Prostate gland (tissue), 2 donors: ENCODE data around the gene DOK6. TPM values are rescaled to one million over a fixed set of nuclear protein-coding genes. Genes with fewer than 3 reads are reported as not detected.

Source experiments
- DNase-seq: peaks from one replicate; pipeline ENCODE4 v3.0.0-alpha.2; 2019; ENCODE audit warnings: low spot score
- H3K27ac ChIP-seq, 2 donors: fragments of 200-600 bp; sonication (generic); 2 replicates each; pipeline ENCODE4 v1.5.1; 2017 to 2019
- H3K27me3 ChIP-seq: fragments of 200-600 bp; sonication (generic); replicated peaks from 2 replicates; pipeline ENCODE4 v1.5.1; 2019; ENCODE audit not compliant: insufficient read depth
- H3K36me3 ChIP-seq, 2 donors: fragments of 200-600 bp; sonication (generic); 1 replicate in 1 of 2; 2 replicates in 1 of 2; pipeline versions ENCODE4 v1.5.1 to v1.8.1; 2017 to 2019
- H3K4me1 ChIP-seq: fragments of 200-600 bp; sonication (generic); replicated peaks from 2 replicates; pipeline ENCODE4 v1.5.1; 2019
- H3K4me3 ChIP-seq, 2 donors: fragments of 200-600 bp; sonication (generic); 2 replicates each; pipeline ENCODE4 v1.5.1; 2017 to 2019
- H3K9me3 ChIP-seq: fragments of 200-600 bp; sonication (generic); 2 replicates; pipeline ENCODE4 v1.5.1; 2017
- POLR2A ChIP-seq: fragments of 450-650 bp; IDR thresholded peaks from one replicate; pipeline ENCODE4 v1.6.1; 2016; ENCODE audit warnings: antibody characterized with exemption, mild to moderate bottlenecking
- POLR2AphosphoS5 ChIP-seq: sonication (generic); formaldehyde crosslinking; IDR thresholded peaks from one replicate; pipeline ENCODE4 v1.6.1; 2017; ENCODE audit warnings: antibody characterized with exemption
- WGBS: methylation state at CpG from one replicate; pipeline ENCODE4 v1.1.5; 2018; 5-methylcytosine and 5-hydroxymethylcytosine counted together
- intact Hi-C: fragments of 100-400 bp; cut with DNase I; formaldehyde crosslinking; loops from one replicate; pipeline ENCODE4 v1.14.2; 2022
- total RNA-seq, 2 donors: library from RNA; depleted of rRNA; stranded (reverse); fragments of >200 nt; gene quantifications; one replicate each; pipeline ENCODE4 v1.1.0, GENCODE V29; 2016
- TF ChIP-seq, protein P1 (sequence below), 4 experiments: fragments of 200-600 bp in 2 of 4; fragments of 450-650 bp in 2 of 4; sonication (generic) in 2 of 4; IDR thresholded peaks; 1 replicate in 3 of 4; 2 replicates in 1 of 4; pipeline ENCODE4 v1.5.1; 2016 to 2019; ENCODE audit warnings: antibody characterized with exemption in 4 of 4, mild to moderate bottlenecking in 2 of 4, moderate library complexity in 2 of 4

The DOK6 gene
- total RNA-seq, 2 donors from 2014 or later = 0.73 to 1.0 TPM

DNA sequence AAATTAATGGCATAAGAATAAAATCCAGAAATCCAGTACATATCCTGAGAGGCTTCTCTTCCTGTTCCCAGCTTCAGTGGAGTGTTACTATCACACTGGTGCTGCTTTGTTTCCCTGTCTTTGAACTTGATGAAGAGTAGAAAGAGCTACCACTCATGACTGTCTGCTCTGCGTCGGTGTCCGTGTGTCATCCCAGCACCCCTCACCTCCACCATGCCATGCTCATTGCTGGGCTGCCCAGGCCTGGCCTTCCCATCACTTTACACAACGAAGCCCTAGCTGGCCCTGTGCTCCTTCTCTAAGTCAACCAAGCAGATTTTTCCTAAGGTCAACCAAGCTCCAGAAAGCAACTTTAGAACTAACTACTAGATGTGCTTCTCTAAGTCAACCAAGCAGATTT is 215.4 kb downstream of the DOK6 start:
- 94% methylated on average over 4 of the region's 4 CpGs for WGBS
- intact Hi-C loops = loop anchor here (10.0 kb wide), 1 partner anchor 61 kb away; no protein-coding TSS in a partner anchor
- DNase-seq = no peak

DNA sequence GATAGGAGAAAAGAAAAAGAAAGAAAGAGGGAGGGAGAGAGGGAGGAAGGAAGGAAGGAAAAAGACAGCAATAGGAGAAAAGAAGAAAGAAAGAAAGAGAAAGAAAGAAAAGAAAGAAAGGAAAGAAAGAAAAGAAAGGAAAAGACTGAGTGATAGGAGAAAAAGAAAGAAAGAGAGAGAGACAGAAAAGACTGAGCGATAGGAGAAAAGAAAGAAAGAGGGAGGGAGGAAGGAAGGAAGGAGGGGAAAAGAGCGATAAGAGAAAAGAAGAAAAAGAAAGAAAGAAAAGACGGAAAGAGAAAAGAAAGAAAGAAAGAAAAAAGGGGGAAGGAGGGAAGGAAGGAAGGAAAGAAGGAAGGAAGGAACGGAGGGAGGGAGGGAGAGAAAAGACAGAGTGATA is 216.7 kb downstream of the DOK6 start:
- Histone ChIP-seq H3K4me3 (no peak overlapping the region), H3K9me3 (no peaks in the 10 kb centered on the region), H3K27me3 (no peaks in the 10 kb centered on the region), H3K27ac (no peak overlapping the region), H3K4me1 (no peaks in the 10 kb centered on the region), H3K36me3 (no peaks in the 10 kb centered on the region)
- no peak for TF ChIP-seq POLR2AphosphoS5
- TF ChIP-seq, protein P1, sequence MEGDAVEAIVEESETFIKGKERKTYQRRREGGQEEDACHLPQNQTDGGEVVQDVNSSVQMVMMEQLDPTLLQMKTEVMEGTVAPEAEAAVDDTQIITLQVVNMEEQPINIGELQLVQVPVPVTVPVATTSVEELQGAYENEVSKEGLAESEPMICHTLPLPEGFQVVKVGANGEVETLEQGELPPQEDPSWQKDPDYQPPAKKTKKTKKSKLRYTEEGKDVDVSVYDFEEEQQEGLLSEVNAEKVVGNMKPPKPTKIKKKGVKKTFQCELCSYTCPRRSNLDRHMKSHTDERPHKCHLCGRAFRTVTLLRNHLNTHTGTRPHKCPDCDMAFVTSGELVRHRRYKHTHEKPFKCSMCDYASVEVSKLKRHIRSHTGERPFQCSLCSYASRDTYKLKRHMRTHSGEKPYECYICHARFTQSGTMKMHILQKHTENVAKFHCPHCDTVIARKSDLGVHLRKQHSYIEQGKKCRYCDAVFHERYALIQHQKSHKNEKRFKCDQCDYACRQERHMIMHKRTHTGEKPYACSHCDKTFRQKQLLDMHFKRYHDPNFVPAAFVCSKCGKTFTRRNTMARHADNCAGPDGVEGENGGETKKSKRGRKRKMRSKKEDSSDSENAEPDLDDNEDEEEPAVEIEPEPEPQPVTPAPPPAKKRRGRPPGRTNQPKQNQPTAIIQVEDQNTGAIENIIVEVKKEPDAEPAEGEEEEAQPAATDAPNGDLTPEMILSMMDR (IDR thresholded peaks at IDR 0.05) = no peak
- no peak for TF ChIP-seq POLR2A
- intact Hi-C loops = loop anchor here (10.0 kb wide), 1 partner anchor 63 kb away; no protein-coding TSS in a partner anchor
- DNase-seq = no peak
- 93% methylated on average over 4 of the region's 4 CpGs for WGBS

More for the DNA sequence above, 215.4 kb downstream of the DOK6 start:
- Histone ChIP-seq H3K36me3 (no peaks in the 10 kb centered on the region), H3K27me3 (no peaks in the 10 kb centered on the region), H3K4me1 (no peaks in the 10 kb centered on the region), H3K9me3 (no peaks in the 10 kb centered on the region), H3K4me3 (no peak overlapping the region), H3K27ac (no peak overlapping the region)
- TF ChIP-seq, protein P1 (IDR thresholded peaks at IDR 0.05) = no peak
- TF ChIP-seq POLR2A (no peak), POLR2AphosphoS5 (no peak)

DNA sequence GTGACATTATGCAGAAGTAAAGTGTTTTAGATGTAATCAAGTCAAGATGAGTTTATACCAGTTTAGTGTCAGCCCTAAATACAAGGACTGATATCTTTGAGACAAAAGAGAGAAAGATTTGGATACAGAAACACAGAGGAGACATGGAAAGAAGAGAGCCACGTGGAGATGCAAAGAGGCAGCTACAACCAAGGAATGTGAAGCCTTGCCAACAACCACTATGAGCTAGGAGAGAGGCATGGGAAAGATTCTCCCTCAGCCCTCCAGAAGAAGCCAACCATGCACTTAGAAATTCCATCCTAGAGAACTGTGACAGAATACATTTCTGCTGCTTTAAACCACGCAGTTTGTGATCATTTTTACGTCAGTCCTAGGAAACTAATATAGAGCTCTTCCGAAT is 217.2 kb downstream of the DOK6 start:
- no peak overlapping the region for H3K27ac ChIP-seq
- no peaks in the 10 kb centered on the region for H3K4me1 ChIP-seq
- H3K27me3 ChIP-seq = no peaks in the 10 kb centered on the region
- intact Hi-C loops = loop anchor here (10.0 kb wide), 1 partner anchor 63 kb away; no protein-coding TSS in a partner anchor
- H3K36me3 ChIP-seq = no peaks in the 10 kb centered on the region
- TF ChIP-seq POLR2A (no peak), POLR2AphosphoS5 (no peak)
- TF ChIP-seq, protein P1 (IDR thresholded peaks at IDR 0.05) = no peak
- no peak for DNase-seq
- WGBS = 85% methylated on average over 4 of the region's 4 CpGs
- H3K4me3 ChIP-seq = no peak overlapping the region
- no peaks in the 10 kb centered on the region for H3K9me3 ChIP-seq

DNA sequence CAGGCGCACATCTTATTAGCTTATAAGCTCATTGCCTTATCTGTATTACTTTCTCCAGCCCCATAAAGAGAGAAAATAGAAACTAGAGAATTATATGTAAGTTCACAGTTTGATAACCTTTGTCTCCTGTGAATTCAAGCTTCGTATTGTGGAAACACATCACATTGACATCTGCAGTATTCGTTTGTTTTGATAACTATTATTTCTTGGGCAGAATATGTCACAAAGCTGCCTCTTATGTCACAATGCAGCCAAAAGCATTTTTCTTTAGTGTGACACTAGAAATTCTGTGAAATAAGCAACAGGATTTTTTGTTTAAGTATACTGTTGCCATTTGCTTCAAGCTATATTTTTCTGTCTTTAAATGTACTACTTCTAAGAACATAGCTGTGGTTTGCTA is 221.5 kb downstream of the DOK6 start:
- H3K9me3 ChIP-seq = no peaks in the 10 kb centered on the region
- WGBS = 46% methylated on average over 3 of the region's 3 CpGs
- intact Hi-C loops = no loop called here

DNA sequence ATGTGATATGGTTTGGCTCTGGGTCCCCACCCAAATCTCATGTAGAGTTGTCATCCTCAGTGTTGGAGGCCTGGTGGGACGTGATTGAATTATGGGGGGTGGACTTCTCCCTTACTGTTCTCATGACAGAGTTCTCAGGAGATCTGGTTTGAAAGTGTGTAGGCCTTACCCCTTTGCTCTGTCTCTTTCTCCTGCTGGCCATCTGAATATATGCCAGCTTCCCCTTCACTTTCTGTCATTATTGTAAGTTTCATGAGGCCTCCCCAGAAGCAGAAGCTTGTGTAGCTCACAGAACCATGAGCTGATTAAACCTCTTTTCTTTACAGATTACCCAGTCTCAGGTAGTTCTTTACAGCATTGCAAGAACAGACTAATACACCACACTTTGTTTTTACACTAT is 222.3 kb downstream of the DOK6 start:
- H3K4me1 ChIP-seq = no peaks in the 10 kb centered on the region
- intact Hi-C loops = no loop called here
- H3K27ac ChIP-seq = no peak overlapping the region
- 100% methylated on average over 1 of the region's 1 CpG for WGBS
- no peaks in the 10 kb centered on the region for H3K27me3 ChIP-seq
- H3K36me3 ChIP-seq = no peaks in the 10 kb centered on the region
- no peak for DNase-seq
- TF ChIP-seq, protein P1 (IDR thresholded peaks at IDR 0.05) = no peak
- TF ChIP-seq POLR2AphosphoS5 (no peak), POLR2A (no peak)
- H3K9me3 ChIP-seq = no peaks in the 10 kb centered on the region
- H3K4me3 ChIP-seq = no peak overlapping the region

More for the DNA sequence above, 221.5 kb downstream of the DOK6 start:
- no peaks in the 10 kb centered on the region for H3K4me1 ChIP-seq
- no peak for DNase-seq
- TF ChIP-seq POLR2AphosphoS5 (no peak), POLR2A (no peak)
- TF ChIP-seq, protein P1 (IDR thresholded peaks at IDR 0.05) = no peak
- H3K4me3 ChIP-seq = no peak overlapping the region
- H3K27ac ChIP-seq = no peak overlapping the region
- H3K36me3 ChIP-seq = no peaks in the 10 kb centered on the region
- no peaks in the 10 kb centered on the region for H3K27me3 ChIP-seq
